ENCODE data around the gene TNFRSF13B. TPM values are rescaled to one million over a fixed set of nuclear protein-coding genes. Genes with fewer than 3 reads are reported as not detected.

Gene TNFRSF13B
- total and polyA plus RNA-seq, 10 of the 15 experiments (the other 5 are each of a cell fraction or from before 2014, with no cell fraction given) = 15.5 to 231 (median 119) TPM

GRCh38 chr17:16968786-16969185 lies 3.1 kb downstream of the TNFRSF13B start (continued):
- TF ChIP-seq ZNF687 (IDR thresholded peaks at IDR 0.05) = peak; percentile 44
- TF ChIP-seq MTA2 (IDR thresholded peaks at IDR 0.05; ENCODE audit: low read depth) = peak; percentile 34; the same call in 1 of the 2 replicates
- TF ChIP-seq CHD4 (IDR thresholded peaks at IDR 0.05) = no peak
- TF ChIP-seq PKNOX1 (IDR thresholded peaks at IDR 0.05) = peak; percentile 36; the same call in 1 of the 2 replicates
- TF ChIP-seq, protein P1, sequence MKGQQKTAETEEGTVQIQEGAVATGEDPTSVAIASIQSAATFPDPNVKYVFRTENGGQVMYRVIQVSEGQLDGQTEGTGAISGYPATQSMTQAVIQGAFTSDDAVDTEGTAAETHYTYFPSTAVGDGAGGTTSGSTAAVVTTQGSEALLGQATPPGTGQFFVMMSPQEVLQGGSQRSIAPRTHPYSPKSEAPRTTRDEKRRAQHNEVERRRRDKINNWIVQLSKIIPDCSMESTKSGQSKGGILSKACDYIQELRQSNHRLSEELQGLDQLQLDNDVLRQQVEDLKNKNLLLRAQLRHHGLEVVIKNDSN (IDR thresholded peaks at IDR 0.05; ENCODE audit: borderline replicate concordance, extremely low read length, insufficient read depth, low read depth, low read length) = no peak
- TF ChIP-seq, protein P2, sequence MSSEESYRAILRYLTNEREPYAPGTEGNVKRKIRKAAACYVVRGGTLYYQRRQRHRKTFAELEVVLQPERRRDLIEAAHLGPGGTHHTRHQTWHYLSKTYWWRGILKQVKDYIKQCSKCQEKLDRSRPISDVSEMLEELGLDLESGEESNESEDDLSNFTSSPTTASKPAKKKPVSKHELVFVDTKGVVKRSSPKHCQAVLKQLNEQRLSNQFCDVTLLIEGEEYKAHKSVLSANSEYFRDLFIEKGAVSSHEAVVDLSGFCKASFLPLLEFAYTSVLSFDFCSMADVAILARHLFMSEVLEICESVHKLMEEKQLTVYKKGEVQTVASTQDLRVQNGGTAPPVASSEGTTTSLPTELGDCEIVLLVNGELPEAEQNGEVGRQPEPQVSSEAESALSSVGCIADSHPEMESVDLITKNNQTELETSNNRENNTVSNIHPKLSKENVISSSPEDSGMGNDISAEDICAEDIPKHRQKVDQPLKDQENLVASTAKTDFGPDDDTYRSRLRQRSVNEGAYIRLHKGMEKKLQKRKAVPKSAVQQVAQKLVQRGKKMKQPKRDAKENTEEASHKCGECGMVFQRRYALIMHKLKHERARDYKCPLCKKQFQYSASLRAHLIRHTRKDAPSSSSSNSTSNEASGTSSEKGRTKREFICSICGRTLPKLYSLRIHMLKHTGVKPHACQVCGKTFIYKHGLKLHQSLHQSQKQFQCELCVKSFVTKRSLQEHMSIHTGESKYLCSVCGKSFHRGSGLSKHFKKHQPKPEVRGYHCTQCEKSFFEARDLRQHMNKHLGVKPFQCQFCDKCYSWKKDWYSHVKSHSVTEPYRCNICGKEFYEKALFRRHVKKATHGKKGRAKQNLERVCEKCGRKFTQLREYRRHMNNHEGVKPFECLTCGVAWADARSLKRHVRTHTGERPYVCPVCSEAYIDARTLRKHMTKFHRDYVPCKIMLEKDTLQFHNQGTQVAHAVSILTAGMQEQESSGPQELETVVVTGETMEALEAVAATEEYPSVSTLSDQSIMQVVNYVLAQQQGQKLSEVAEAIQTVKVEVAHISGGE (CRISPR knock-in tag; IDR thresholded peaks at IDR 0.05) = no peak
- TF ChIP-seq ZNF207 (IDR thresholded peaks at IDR 0.05; ENCODE audit: borderline replicate concordance) = no peak
- no peak for TF ChIP-seq CREM (IDR thresholded peaks at IDR 0.05; ENCODE audit: low read depth)
- TF ChIP-seq, protein P3, sequence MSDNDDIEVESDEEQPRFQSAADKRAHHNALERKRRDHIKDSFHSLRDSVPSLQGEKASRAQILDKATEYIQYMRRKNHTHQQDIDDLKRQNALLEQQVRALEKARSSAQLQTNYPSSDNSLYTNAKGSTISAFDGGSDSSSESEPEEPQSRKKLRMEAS (IDR thresholded peaks at IDR 0.05; ENCODE audit: low read depth, low read length) = no peak
- TF ChIP-seq, protein P4, sequence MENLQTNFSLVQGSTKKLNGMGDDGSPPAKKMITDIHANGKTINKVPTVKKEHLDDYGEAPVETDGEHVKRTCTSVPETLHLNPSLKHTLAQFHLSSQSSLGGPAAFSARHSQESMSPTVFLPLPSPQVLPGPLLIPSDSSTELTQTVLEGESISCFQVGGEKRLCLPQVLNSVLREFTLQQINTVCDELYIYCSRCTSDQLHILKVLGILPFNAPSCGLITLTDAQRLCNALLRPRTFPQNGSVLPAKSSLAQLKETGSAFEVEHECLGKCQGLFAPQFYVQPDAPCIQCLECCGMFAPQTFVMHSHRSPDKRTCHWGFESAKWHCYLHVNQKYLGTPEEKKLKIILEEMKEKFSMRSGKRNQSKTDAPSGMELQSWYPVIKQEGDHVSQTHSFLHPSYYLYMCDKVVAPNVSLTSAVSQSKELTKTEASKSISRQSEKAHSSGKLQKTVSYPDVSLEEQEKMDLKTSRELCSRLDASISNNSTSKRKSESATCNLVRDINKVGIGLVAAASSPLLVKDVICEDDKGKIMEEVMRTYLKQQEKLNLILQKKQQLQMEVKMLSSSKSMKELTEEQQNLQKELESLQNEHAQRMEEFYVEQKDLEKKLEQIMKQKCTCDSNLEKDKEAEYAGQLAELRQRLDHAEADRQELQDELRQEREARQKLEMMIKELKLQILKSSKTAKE (IDR thresholded peaks at IDR 0.05; ENCODE audit: low read depth, poor library complexity, severe bottlenecking) = peak; percentile 59
- no peak for TF ChIP-seq STAT3 (IDR thresholded peaks at IDR 0.05; ENCODE audit: low read depth, low read length)
- peak; percentile 36 for TF ChIP-seq ATF7 (IDR thresholded peaks at IDR 0.05; ENCODE audit: low read depth)
- no peak for TF ChIP-seq ZSCAN29 (IDR thresholded peaks at IDR 0.05)
- TF ChIP-seq, protein P5, sequence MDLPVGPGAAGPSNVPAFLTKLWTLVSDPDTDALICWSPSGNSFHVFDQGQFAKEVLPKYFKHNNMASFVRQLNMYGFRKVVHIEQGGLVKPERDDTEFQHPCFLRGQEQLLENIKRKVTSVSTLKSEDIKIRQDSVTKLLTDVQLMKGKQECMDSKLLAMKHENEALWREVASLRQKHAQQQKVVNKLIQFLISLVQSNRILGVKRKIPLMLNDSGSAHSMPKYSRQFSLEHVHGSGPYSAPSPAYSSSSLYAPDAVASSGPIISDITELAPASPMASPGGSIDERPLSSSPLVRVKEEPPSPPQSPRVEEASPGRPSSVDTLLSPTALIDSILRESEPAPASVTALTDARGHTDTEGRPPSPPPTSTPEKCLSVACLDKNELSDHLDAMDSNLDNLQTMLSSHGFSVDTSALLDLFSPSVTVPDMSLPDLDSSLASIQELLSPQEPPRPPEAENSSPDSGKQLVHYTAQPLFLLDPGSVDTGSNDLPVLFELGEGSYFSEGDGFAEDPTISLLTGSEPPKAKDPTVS (IDR thresholded peaks at IDR 0.05; ENCODE audit: low read depth, low read length) = no peak
- TF ChIP-seq RCOR1 (conservative IDR thresholded peaks at IDR 0.05; ENCODE audit: low read depth, low read length) = no peak
